Glutamatergic neuron (in vitro differentiated cells): ENCODE results near the gene ASS1. TPM values are rescaled to one million over a fixed set of nuclear protein-coding genes. Genes with fewer than 3 reads are reported as not detected.

ENCODE experiments used
- DNase-seq: peaks from one replicate; pipeline ENCODE4 v3.0.0; 2022
- H3K27ac Mint-ChIP-seq: one replicate; pipeline ENCODE4 v1.8.0; 2020; ENCODE audit warnings: mild to moderate bottlenecking, mixed read lengths, inconsistent platforms; ENCODE audit not compliant: unreplicated experiment
- H3K27me3 Mint-ChIP-seq: one replicate; pipeline ENCODE4 v1.8.0; 2020; ENCODE audit warnings: mild to moderate bottlenecking, moderate library complexity, mixed read lengths, inconsistent platforms; ENCODE audit not compliant: unreplicated experiment
- H3K36me3 Mint-ChIP-seq: one replicate; pipeline ENCODE4 v1.8.0; 2020; ENCODE audit warnings: mild to moderate bottlenecking, mixed read lengths, inconsistent platforms; ENCODE audit not compliant: unreplicated experiment
- H3K4me1 Mint-ChIP-seq: one replicate; pipeline ENCODE4 v1.8.0; 2020; ENCODE audit warnings: mild to moderate bottlenecking, low read depth, mixed read lengths, inconsistent platforms; ENCODE audit not compliant: unreplicated experiment
- H3K4me3 Mint-ChIP-seq: one replicate; pipeline ENCODE4 v1.8.0; 2020; ENCODE audit warnings: mild to moderate bottlenecking, mixed read lengths, inconsistent platforms; ENCODE audit not compliant: unreplicated experiment
- H3K9me3 Mint-ChIP-seq: one replicate; pipeline ENCODE4 v1.8.0; 2020; ENCODE audit warnings: mild to moderate bottlenecking, moderate library complexity, mixed read lengths, inconsistent platforms; ENCODE audit not compliant: unreplicated experiment
- CTCF ChIP-seq: fragments of 200-600 bp; sonication (generic); IDR thresholded peaks from one replicate; pipeline ENCODE4 v1.5.0; 2021; ENCODE audit not compliant: partially characterized antibody, unreplicated experiment
- total RNA-seq: library from RNA; stranded (reverse); fragmentation: NEBNext Ultra II Directional; extraction: Animal tissue kit (Norgen Biotek cat#: 25700); gene quantifications from one replicate; pipeline ENCODE4 v1.2.1, GENCODE V29; 2021; ENCODE audit not compliant: unreplicated experiment

Gene ASS1
- total RNA-seq, 1 donor from 2014 or later, result 31.5 TPM

- H3K4me3 Mint-ChIP-seq, result no peak overlapping the region
- peaks cover 1% of the 10 kb centered on the region for H3K27me3 Mint-ChIP-seq
- TF ChIP-seq CTCF, result no peak
- H3K9me3 Mint-ChIP-seq, result peaks cover 1% of the 10 kb centered on the region
- H3K27ac Mint-ChIP-seq, result no peak overlapping the region
- H3K36me3 Mint-ChIP-seq, result no peaks in the 10 kb centered on the region
- H3K4me1 Mint-ChIP-seq, result peaks cover 3% of the 10 kb centered on the region
- DNase-seq, result no peak
Measured at GRCh38 chr9:130406278-130406895, 38.4 kb upstream of the ASS1 start.

- Mint-ChIP-seq H3K36me3 (no peaks in the 10 kb centered on the region), H3K27me3 (no peaks in the 10 kb centered on the region), H3K27ac (no peak overlapping the region), H3K4me1 (peaks cover 3% of the 10 kb centered on the region), H3K9me3 (no peaks in the 10 kb centered on the region), H3K4me3 (no peak overlapping the region)
- no peak for DNase-seq
- no peak for TF ChIP-seq CTCF
Measured at GRCh38 chr9:130407916-130408663, 36.7 kb upstream of the ASS1 start.

- TF ChIP-seq CTCF, result no peak
- H3K27ac Mint-ChIP-seq, result no peak overlapping the region
- H3K4me1 Mint-ChIP-seq, result peaks cover 3% of the 10 kb centered on the region
- no peak for DNase-seq
- no peaks in the 10 kb centered on the region for H3K27me3 Mint-ChIP-seq
- no peak overlapping the region for H3K4me3 Mint-ChIP-seq
- H3K9me3 Mint-ChIP-seq, result no peaks in the 10 kb centered on the region
- no peaks in the 10 kb centered on the region for H3K36me3 Mint-ChIP-seq
Measured at GRCh38 chr9:130408669-130409068, 36.1 kb upstream of the ASS1 start.

- Mint-ChIP-seq H3K4me1 (no peaks in the 10 kb centered on the region), H3K27me3 (no peaks in the 10 kb centered on the region)
Measured at GRCh38 chr9:130409246-130409645, 35.5 kb upstream of the ASS1 start.

More at GRCh38 chr9:130409246-130409645, 35.5 kb upstream of the ASS1 start:
- H3K4me3 Mint-ChIP-seq, result no peak overlapping the region
- no peak for DNase-seq
- H3K36me3 Mint-ChIP-seq, result no peaks in the 10 kb centered on the region
- no peak for TF ChIP-seq CTCF
- no peaks in the 10 kb centered on the region for H3K9me3 Mint-ChIP-seq
- no peak overlapping the region for H3K27ac Mint-ChIP-seq
